Activated T-cell treated with anti-CD3 and anti-CD28 coated beads for 48 hours (primary cell): ENCODE data around the gene LAT.

Experiments
- DNase-seq: peaks from one replicate; pipeline ENCODE4 v3.0.0-alpha.2; 2020; ENCODE audit warnings: low read depth

LAT gene

DNA sequence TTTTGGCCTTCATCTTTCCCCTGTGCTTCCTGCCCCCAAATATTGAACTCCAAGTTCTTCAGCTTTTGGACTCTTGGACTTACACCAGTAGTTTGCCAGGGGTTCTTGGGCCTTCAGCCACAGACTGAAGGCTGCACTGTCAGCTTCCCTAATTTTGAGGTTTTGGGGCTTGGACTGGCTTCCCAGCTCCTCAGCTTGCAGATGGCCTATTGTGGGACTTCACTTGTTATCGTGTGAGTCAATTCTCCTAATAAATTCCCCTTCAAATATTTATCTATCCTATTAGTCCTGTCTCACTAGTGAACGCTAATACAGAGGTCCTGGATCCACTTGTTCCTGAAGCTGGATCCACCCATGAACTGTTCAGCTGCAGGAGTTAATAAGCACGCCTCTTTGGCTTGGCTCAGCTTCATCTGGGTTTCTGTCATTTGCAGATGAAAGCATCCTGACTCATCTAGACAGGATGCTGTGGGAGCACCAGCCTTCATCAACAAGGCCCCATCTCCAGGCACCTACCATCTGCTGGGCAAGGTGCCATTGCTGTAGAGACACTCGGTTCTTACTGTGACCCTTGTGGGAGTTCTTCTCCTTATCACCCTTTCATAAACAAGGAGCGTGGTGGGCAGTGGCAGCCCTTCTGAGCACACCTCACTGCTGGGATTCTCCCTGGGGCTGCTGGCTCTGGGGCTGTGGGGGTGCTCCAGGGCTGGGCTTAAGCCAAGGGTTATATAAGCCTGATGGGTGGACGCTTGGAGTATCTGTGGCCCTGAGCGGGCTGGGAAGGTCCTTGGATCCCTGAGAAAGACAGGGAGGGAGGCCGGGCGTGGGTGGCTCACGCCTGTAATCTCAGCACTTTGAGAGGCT is 23.1 kb downstream of the LAT start:
- peak; percentile 64 for DNase-seq

GRCh38 chr16:29009050-29009837 is 24.4 kb downstream of the LAT start:
- no peak for DNase-seq

GRCh38 chr16:29009838-29010166 is 24.9 kb downstream of the LAT start:
- no peak for DNase-seq

DNA sequence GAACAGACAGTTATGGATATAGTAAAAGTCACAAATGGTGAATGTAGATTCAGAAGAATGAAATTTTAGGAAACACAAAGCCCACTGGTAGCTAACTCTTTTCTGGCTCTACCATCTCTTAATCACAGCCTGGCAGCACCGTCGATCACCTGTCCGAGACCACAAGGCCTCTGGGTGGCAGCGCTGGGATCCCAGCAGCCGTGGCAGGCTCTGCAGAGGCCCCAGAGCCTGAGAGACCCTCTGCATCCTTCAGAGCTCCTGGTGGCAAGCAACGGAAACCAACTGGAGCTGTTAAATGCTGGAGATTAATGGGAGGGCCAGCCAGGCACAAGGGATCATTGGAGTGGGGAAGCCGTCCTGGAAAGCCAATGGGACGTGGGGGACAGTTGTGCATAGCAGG is 26.3 kb downstream of the LAT start:
- no peak for DNase-seq

- DNase-seq, result no peak
Measured at GRCh38 chr16:29011851-29012250, 27.0 kb downstream of the LAT start.

DNA sequence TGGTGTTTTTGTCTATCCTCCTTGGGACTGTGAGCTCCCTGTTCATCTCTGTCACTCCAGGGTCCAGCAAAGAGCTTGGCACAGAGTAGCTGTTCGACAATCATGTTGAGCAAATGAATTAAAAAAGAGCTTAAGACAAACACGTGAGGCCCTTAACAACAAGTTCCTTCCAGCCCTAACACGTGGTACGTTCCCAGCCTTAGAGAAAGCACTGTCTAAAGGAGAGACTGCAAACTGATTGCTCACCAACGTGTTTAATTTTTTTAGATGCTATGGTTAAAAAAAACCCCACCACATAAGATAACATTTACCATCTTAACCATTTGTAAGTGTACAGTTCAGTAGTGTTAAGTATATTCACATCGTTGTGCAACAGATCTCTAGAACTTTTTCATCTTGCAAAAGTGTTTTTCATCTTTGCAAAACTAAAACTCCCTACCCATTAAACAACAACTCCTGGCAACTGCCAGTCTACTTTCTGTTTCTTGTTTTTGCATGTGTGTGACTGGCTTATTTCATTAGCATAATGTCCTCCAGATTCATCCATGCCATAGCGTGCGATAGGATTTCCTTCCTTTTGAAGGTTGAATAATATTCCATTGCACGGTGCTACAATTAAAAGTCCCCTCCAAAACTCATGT is 28.2 kb downstream of the LAT start:
- DNase-seq, result no peak

DNA sequence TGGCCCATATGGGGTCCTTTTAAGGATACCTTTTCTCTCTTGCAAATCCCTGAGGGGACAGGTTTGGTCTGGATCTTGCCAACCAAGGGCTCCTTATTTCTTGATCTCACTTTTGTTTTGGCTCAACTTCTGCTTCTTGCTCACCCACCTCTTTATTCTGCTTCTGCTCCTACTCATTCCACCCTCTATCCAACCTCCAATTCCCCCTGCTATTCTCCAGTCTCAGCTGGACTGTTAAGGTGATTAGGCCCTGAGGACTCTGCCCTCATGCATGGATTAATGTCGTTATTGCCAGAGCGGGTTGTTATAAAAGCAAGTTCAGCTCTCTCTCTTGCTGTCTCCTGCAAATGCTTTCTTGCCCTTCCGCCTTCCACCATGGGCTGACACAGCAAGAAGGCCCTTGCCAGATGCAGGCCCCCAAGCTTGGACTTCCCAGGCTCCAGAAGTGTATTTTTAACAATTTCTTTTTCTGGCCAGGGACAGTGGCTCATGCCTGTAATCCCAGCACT is 29.8 kb downstream of the LAT start:
- DNase-seq, result no peak

- no peak for DNase-seq
Measured at GRCh38 chr16:29022196-29022595, 37.3 kb downstream of the LAT start.

DNA sequence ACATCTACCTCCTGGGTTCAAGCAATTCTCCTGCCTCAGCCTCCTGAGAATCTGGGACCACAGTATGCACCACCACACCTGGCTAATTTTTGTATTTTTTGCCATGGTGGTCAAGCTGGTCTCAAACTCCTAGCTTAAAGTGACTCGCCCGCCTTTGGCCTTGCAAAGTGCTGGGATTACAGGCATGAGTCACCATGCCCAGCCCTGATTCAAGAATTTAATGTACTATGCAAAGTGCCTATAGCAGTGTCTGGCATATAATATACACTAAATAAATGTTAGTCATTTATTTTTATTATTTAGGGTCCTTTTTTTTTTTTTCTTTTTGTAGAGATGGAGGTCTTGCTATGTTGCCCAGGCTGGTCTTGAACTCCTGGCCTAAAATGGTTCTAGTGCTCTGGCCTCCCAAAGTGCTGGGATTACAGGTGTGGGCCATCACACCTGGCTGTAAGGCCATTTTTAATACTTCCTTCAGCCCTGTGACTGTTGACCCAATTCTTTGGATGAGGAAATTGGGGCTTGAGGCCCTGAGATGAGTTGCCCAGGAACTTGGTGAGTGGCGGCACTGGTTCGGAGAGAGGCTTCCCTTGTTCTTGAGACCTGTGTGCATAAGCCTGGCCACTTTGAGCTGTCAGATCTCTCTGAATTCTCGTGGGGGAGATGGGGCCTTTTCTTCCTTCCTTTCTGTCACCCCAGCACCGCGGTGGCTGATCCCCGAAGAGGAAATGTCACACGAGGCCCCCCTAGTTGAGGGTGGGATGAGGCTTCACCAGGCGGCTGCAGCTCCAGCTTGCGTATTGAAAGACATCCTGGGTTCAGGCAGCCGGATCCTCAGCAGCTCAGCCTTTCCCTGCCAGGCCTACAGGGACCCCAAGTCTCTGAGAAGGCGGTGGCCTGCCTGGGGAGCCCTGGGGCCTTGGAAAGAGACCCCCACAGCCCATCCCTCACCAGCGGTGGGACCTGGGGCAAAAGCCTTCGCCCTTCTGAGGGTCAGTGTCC is 38.7 kb downstream of the LAT start:
- no peak for DNase-seq

DNA sequence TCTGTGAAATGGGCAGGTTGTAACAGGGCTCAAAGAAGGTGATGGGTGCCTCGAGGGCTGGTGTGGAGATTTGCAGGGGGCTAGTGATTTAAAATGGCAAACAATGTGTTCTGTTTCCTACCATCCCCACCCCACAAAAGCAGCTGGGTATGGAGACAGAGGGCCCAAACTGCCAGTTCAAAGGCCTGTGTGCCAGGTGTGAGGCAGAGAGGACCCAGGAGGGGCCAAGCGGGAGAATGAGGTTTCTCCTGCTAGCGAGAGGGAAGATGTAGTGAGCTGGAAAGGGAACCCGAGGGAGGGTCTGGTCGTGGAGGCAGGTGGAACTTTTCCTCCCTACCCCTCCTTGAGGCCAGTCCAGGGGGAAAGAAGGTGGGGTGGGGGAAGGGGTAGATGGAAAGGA is 39.4 kb downstream of the LAT start:
- no peak for DNase-seq

DNA sequence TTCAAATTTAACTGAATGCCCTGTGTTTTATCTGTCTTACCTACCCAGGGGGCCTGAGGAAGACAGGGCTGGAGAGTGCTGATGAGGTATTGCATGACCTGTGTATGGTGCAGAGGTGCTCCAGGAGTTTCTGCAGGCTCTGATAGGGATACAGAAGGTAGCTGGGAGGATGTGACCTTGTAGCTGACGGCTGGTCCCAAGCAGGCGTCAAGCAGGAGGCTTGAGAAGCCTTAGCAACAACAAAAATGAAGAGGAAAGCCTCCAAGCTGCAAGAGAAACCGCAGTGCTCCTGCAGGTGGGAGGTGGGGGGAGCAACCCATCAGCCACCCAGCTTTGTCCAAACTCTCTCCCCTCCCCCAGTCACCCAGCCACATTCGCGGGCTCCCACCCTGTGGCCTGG is 40.4 kb downstream of the LAT start:
- no peak for DNase-seq

DNA sequence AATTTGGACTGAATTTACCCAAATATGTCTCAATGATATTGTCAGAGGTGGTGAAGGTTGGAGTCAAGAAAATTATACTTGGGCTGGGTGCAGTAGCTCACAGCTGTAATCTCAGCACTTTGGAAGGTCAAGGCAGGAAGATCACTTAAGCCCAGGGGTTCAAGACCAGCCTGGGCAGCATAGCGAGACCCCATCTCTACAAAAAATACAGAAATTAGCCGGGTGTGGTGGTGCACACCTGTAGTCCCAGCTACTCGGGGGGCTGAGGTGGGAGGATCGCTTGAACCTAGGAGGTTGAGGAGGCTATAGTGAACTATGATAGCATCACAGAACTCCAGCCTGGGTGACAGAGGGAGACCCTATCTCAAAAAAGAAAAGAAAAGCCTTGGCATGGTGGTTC is 40.9 kb downstream of the LAT start:
- DNase-seq, result no peak

DNA sequence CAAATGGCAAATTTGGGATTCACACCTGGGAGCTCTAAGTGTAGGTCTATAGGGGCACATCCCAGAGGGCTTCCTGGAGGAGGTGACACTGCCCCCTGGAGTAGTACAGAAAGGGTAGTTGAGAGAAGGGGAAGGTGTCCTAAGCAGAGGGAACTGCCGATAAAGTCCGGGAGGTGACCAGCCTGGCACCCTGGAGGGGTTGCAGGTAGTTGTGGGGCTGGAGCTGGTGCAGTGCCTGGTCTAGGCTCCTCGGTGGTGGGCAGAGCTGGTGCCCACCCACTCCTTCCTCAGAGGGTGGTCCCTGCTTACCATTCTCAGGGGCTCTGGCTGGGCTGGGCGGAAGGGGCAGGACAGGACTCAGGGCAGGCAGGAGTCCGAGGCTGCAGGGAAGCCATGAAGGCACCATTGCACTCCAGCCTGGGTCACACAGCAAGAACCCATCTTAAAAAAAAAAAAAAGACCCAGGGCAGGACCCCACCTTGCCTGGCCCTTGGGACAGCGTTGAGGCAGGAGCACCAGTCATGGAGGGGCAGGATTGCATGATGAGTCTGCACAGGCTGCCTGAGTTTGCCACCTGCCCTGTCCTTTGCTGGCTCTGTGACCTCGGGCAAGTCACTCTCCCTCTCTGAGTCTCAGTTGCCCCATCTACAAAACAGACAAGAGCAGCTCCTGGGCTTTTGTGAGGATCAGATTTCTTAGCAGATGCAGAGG is 43.8 kb downstream of the LAT start:
- DNase-seq, result no peak

GRCh38 chr16:29029168-29029994 is 44.5 kb downstream of the LAT start:
- DNase-seq, result peak; percentile 88

DNA sequence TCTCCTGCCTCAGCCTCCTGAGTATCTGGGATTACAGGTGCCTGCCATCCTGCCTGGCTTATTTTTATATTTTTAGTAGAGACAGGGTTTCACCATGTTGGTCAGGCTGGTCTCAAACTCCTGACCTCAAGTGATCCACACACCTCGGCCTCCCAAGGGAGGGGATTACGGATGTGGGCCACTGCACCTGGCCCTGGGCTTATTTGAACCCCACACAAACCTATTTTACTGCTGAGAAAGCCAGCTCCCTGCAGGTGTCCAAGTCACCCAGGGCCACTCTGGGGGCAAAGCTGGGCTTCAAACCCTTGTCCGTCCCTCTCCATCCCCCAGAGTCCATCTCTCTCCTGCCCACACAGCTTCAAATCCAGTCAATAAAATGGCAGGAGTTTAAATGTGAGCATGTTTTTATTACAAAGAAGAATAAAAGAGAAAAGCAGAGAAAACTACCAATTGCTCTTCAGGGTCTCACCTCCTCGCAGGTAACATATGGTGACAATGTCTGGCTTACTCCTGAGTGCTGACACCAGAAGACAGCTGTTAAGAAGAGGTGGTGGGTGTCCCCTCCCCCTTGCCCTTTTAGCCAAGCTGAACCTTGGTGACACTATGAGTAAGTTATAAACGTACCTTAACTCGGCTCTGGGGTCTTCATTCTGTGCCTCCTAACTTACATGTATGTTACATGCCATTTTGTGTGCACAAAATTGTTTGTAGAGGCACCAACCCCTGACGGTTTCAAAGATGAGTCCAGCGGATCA is 45.4 kb downstream of the LAT start:
- DNase-seq, result no peak
